ENCODE data around the gene MMP28.

DNA sequence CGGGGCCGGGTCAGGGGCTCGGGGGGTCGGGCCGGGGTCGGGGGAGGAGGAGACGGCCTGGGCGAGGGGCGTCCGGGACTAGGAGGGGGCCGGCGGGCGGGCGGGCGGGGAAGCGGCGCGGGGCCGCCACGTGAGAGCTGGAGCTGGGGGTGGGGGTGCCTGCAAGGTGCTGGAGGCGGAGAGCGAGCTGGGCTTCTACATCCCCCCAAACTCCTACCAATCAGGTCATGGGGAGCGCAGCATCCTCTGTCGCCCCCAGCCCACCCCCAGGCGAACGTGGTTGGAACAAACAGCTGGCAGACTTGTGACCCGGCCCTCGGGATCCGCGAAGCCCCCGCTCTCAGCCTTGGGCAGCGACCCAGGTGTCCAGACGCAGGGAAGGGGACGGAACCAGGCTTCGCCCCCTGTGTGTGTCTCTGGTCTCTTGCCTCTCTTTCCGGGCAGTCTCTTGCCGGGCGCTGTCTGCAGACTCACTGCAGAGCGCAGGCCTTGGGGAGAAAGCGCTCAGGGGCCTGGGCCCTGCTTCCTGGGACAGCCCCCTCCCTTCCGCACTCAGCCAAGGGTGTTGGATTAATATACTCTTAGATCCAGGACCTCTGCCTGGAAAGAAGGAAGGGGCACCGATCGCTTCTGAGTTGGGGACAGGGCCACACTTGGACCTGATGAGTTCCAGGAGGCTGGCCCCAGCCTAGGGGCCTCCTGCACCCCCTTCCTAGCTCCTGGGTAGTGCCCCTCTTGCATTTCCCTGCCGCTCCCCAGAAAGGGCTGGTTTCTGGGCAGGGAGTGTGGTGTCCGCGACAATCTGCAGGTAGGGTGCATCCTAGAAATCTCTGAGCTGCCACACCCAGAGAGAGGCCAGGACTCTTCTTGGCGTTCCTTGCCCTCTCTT, 63.3 kb downstream of the MMP28 start:
- no peak for TF ChIP-seq EZH2 (IDR thresholded peaks at IDR 0.05; ENCODE audit: low read depth)
- TF ChIP-seq, protein P1, sequence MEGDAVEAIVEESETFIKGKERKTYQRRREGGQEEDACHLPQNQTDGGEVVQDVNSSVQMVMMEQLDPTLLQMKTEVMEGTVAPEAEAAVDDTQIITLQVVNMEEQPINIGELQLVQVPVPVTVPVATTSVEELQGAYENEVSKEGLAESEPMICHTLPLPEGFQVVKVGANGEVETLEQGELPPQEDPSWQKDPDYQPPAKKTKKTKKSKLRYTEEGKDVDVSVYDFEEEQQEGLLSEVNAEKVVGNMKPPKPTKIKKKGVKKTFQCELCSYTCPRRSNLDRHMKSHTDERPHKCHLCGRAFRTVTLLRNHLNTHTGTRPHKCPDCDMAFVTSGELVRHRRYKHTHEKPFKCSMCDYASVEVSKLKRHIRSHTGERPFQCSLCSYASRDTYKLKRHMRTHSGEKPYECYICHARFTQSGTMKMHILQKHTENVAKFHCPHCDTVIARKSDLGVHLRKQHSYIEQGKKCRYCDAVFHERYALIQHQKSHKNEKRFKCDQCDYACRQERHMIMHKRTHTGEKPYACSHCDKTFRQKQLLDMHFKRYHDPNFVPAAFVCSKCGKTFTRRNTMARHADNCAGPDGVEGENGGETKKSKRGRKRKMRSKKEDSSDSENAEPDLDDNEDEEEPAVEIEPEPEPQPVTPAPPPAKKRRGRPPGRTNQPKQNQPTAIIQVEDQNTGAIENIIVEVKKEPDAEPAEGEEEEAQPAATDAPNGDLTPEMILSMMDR (conservative IDR thresholded peaks at IDR 0.05): no peak
